Measurements from ENCODE around the gene GEMIN7.

GRCh38 chr19:45123440-45123850 is 44.4 kb downstream of the GEMIN7 start:
- TF ChIP-seq, protein P1, sequence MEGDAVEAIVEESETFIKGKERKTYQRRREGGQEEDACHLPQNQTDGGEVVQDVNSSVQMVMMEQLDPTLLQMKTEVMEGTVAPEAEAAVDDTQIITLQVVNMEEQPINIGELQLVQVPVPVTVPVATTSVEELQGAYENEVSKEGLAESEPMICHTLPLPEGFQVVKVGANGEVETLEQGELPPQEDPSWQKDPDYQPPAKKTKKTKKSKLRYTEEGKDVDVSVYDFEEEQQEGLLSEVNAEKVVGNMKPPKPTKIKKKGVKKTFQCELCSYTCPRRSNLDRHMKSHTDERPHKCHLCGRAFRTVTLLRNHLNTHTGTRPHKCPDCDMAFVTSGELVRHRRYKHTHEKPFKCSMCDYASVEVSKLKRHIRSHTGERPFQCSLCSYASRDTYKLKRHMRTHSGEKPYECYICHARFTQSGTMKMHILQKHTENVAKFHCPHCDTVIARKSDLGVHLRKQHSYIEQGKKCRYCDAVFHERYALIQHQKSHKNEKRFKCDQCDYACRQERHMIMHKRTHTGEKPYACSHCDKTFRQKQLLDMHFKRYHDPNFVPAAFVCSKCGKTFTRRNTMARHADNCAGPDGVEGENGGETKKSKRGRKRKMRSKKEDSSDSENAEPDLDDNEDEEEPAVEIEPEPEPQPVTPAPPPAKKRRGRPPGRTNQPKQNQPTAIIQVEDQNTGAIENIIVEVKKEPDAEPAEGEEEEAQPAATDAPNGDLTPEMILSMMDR (IDR thresholded peaks at IDR 0.05) = no peak
- TF ChIP-seq POLR2A (IDR thresholded peaks at IDR 0.05) = no peak
